Activated T-helper 9 cell treated with anti-CD3 and anti-CD28 coated beads, Interleukin-2, amount 50 U/mL, for 16 hours (primary cell): Measurements from ENCODE around the gene GTF2E1.
"Not testable (repeated sequence)": the region's sequence is repeated elsewhere in the genome, so short reads cannot be mapped to it uniquely, and the experiment has no call there.

Source experiments
- DNase-seq: peaks from one replicate; pipeline ENCODE4 v3.0.0-alpha.2; 2020; ENCODE audit warnings: low read depth

The GTF2E1 gene

GRCh38 chr3:120756061-120756460 lies 13.5 kb downstream of the GTF2E1 start:
- no peak for DNase-seq

- not testable (repeated sequence) for DNase-seq
Observed at GRCh38 chr3:120758551-120758950, 16.0 kb downstream of the GTF2E1 start.

- no peak for DNase-seq
Observed at GRCh38 chr3:120762615-120763014, 20.1 kb downstream of the GTF2E1 start.

GRCh38 chr3:120763601-120764000 lies 21.1 kb downstream of the GTF2E1 start:
- DNase-seq = no peak

GRCh38 chr3:120764206-120764605 lies 21.7 kb downstream of the GTF2E1 start:
- DNase-seq = no peak

- no peak for DNase-seq
Observed at GRCh38 chr3:120765830-120766493, 23.4 kb downstream of the GTF2E1 start.

GRCh38 chr3:120766576-120766975 lies 24.0 kb downstream of the GTF2E1 start:
- no peak for DNase-seq

GRCh38 chr3:120767106-120767505 lies 24.6 kb downstream of the GTF2E1 start:
- no peak for DNase-seq

GRCh38 chr3:120769436-120769835 lies 26.9 kb downstream of the GTF2E1 start:
- no peak for DNase-seq

- no peak for DNase-seq
Observed at GRCh38 chr3:120770891-120771290, 28.3 kb downstream of the GTF2E1 start.

GRCh38 chr3:120772081-120772480 lies 29.5 kb downstream of the GTF2E1 start:
- no peak for DNase-seq

GRCh38 chr3:120773932-120774331 lies 31.4 kb downstream of the GTF2E1 start:
- no peak for DNase-seq

GRCh38 chr3:120775411-120775810 lies 32.9 kb downstream of the GTF2E1 start:
- no peak for DNase-seq

- DNase-seq = no peak
Observed at GRCh38 chr3:120778776-120779175, 36.2 kb downstream of the GTF2E1 start.

GRCh38 chr3:120780977-120781376 lies 38.4 kb downstream of the GTF2E1 start:
- no peak for DNase-seq

- DNase-seq = not testable (repeated sequence)
Observed at GRCh38 chr3:120785832-120786231, 43.3 kb downstream of the GTF2E1 start.

GRCh38 chr3:120791010-120791409 lies 48.5 kb downstream of the GTF2E1 start:
- no peak for DNase-seq

GRCh38 chr3:120791913-120792312 lies 49.4 kb downstream of the GTF2E1 start:
- DNase-seq = no peak

- DNase-seq = no peak
Observed at GRCh38 chr3:120793601-120794000, 51.1 kb downstream of the GTF2E1 start.

GRCh38 chr3:120795017-120795648 lies 52.6 kb downstream of the GTF2E1 start:
- peak; percentile 62 for DNase-seq

- DNase-seq = no peak
Observed at GRCh38 chr3:120795959-120796358, 53.4 kb downstream of the GTF2E1 start.

- no peak for DNase-seq
Observed at GRCh38 chr3:120796976-120797375, 54.4 kb downstream of the GTF2E1 start.

GRCh38 chr3:120797857-120798256 lies 55.3 kb downstream of the GTF2E1 start:
- DNase-seq = no peak

GRCh38 chr3:120798346-120798745 lies 55.8 kb downstream of the GTF2E1 start:
- no peak for DNase-seq
